Measurements from ENCODE around the gene USP10.

Gene USP10

GRCh38 chr16:84730406-84731106 is 30.8 kb downstream of the USP10 start:
- TF ChIP-seq TAF1 (IDR thresholded peaks at IDR 0.05; ENCODE audit: borderline replicate concordance, insufficient read depth, low read length): no peak
- TF ChIP-seq POLR2AphosphoS5 (IDR thresholded peaks at IDR 0.05; ENCODE audit: low read depth, low read length): no peak
- 0 out of 2 replicates have a peak, but pooled peaks have one; percentile 55 for TF ChIP-seq SIN3A (IDR thresholded peaks at IDR 0.05; ENCODE audit: borderline replicate concordance, insufficient read depth, low read length)

- TF ChIP-seq TAF1 (IDR thresholded peaks at IDR 0.05; ENCODE audit: borderline replicate concordance, insufficient read depth, low read length): no peak
- TF ChIP-seq SIN3A (IDR thresholded peaks at IDR 0.05; ENCODE audit: borderline replicate concordance, insufficient read depth, low read length): no peak
- TF ChIP-seq POLR2AphosphoS5 (IDR thresholded peaks at IDR 0.05; ENCODE audit: low read depth, low read length): no peak
- TF ChIP-seq FOXP2 (optimal IDR thresholded peaks at IDR 0.05; ENCODE audit: borderline replicate concordance, extremely low read depth, extremely low read length, insufficient read depth): no peak
- TF ChIP-seq REST (IDR thresholded peaks at IDR 0.05; ENCODE audit: insufficient read depth in 1 of 2, low read depth in 2 of 2, low read length in 2 of 2): no peak
These were observed 33.0 kb downstream of the USP10 start for GRCh38 chr16:84732674-84733352.

GRCh38 chr16:84735849-84736586 is 36.2 kb downstream of the USP10 start:
- no peak for TF ChIP-seq SIN3A (IDR thresholded peaks at IDR 0.05; ENCODE audit: borderline replicate concordance, insufficient read depth, low read length)
- no peak for TF ChIP-seq POLR2AphosphoS5 (IDR thresholded peaks at IDR 0.05; ENCODE audit: low read depth, low read length)
- TF ChIP-seq FOXP2 (optimal IDR thresholded peaks at IDR 0.05; ENCODE audit: borderline replicate concordance, extremely low read depth, extremely low read length, insufficient read depth): no peak
- TF ChIP-seq TAF1 (IDR thresholded peaks at IDR 0.05; ENCODE audit: borderline replicate concordance, insufficient read depth, low read length): no peak
- TF ChIP-seq REST (IDR thresholded peaks at IDR 0.05; ENCODE audit: insufficient read depth in 1 of 2, low read depth in 2 of 2, low read length in 2 of 2): no peak

GRCh38 chr16:84737192-84738011 is 37.6 kb downstream of the USP10 start:
- TF ChIP-seq SIN3A (IDR thresholded peaks at IDR 0.05; ENCODE audit: borderline replicate concordance, insufficient read depth, low read length) (no peak), TAF1 (IDR thresholded peaks at IDR 0.05; ENCODE audit: borderline replicate concordance, insufficient read depth, low read length) (no peak), REST (IDR thresholded peaks at IDR 0.05; ENCODE audit: insufficient read depth in 1 of 2, low read depth in 2 of 2, low read length in 2 of 2) (no peak), POLR2AphosphoS5 (IDR thresholded peaks at IDR 0.05; ENCODE audit: low read depth, low read length) (no peak), FOXP2 (optimal IDR thresholded peaks at IDR 0.05; ENCODE audit: borderline replicate concordance, extremely low read depth, extremely low read length, insufficient read depth) (no peak)

Data from PFSK-1 (cell line).